Central memory CD8-positive, alpha-beta T cell (primary cell): Measurements from ENCODE around the gene TRIM44.
"Not testable (repeated sequence)": the region's sequence is repeated elsewhere in the genome, so short reads cannot be mapped to it uniquely, and the experiment has no call there.

Experiments
- ATAC-seq: fragments of 150-1000 bp; cut with Tn5 transposase; replicated peaks from 2 replicates; pipeline ENCODE4 v1.10.0; 2022; ENCODE audit warnings: mild to moderate bottlenecking, moderate FRiP score, moderate number of reproducible peaks; ENCODE audit not compliant: poor library complexity, severe bottlenecking; ENCODE audit errors: extremely low read depth
- DNase-seq, 2 donors: peaks; one replicate each; pipeline ENCODE4 v3.0.0; 2021; ENCODE audit warnings: low spot score in 2 of 2
- H3K27ac Mint-ChIP-seq: one replicate; pipeline ENCODE4 v1.8.0; 2022; ENCODE audit warnings: low read depth, mild to moderate bottlenecking, moderate library complexity, mixed read lengths
- H3K27me3 Mint-ChIP-seq: one replicate; pipeline ENCODE4 v1.8.0; 2022; ENCODE audit warnings: mixed read lengths
- H3K36me3 Mint-ChIP-seq: one replicate; pipeline ENCODE4 v1.8.0; 2022; ENCODE audit warnings: mild to moderate bottlenecking, moderate library complexity, mixed read lengths; ENCODE audit not compliant: insufficient read depth
- H3K4me1 Mint-ChIP-seq: one replicate; pipeline ENCODE4 v1.8.0; 2022; ENCODE audit warnings: mixed read lengths
- H3K4me3 Mint-ChIP-seq: one replicate; pipeline ENCODE4 v1.8.0; 2022; ENCODE audit warnings: mild to moderate bottlenecking, moderate library complexity, mixed read lengths
- H3K9me3 Mint-ChIP-seq: one replicate; pipeline ENCODE4 v1.8.0; 2022; ENCODE audit warnings: mixed read lengths

The TRIM44 gene

GRCh38 chr11:35814720-35815305, 152.2 kb downstream of the TRIM44 start:
- DNase-seq (no peak), ATAC-seq (no peak)
- Mint-ChIP-seq H3K27ac (no peak overlapping the region), H3K27me3 (no peaks in the 10 kb centered on the region), H3K4me1 (no peaks in the 10 kb centered on the region), H3K4me3 (no peak overlapping the region), H3K36me3 (peaks cover 6% of the 10 kb centered on the region), H3K9me3 (no peaks in the 10 kb centered on the region)

GRCh38 chr11:35815556-35816315, 153.2 kb downstream of the TRIM44 start:
- H3K27me3 Mint-ChIP-seq: no peaks in the 10 kb centered on the region
- H3K9me3 Mint-ChIP-seq: no peaks in the 10 kb centered on the region
- H3K27ac Mint-ChIP-seq: no peak overlapping the region
- ATAC-seq (no peak), DNase-seq (no peak)
- no peak overlapping the region for H3K4me3 Mint-ChIP-seq
- H3K36me3 Mint-ChIP-seq: peaks cover 6% of the 10 kb centered on the region
- no peaks in the 10 kb centered on the region for H3K4me1 Mint-ChIP-seq

- Mint-ChIP-seq H3K27me3 (peaks cover 10% of the 10 kb centered on the region), H3K27ac (no peak overlapping the region), H3K36me3 (peaks cover 5% of the 10 kb centered on the region), H3K9me3 (no peaks in the 10 kb centered on the region), H3K4me1 (peaks cover 5% of the 10 kb centered on the region), H3K4me3 (no peak overlapping the region)
- DNase-seq (no peak), ATAC-seq (no peak)
These were observed 158.0 kb downstream of the TRIM44 start for GRCh38 chr11:35820614-35821013.

GRCh38 chr11:35822815-35823495, 160.4 kb downstream of the TRIM44 start:
- Mint-ChIP-seq H3K4me1 (peaks cover 5% of the 10 kb centered on the region), H3K36me3 (peaks cover 3% of the 10 kb centered on the region), H3K27ac (no peak overlapping the region), H3K27me3 (peaks cover 23% of the 10 kb centered on the region), H3K9me3 (no peaks in the 10 kb centered on the region), H3K4me3 (no peak overlapping the region)
- ATAC-seq: no peak
- DNase-seq: no peak

DNA sequence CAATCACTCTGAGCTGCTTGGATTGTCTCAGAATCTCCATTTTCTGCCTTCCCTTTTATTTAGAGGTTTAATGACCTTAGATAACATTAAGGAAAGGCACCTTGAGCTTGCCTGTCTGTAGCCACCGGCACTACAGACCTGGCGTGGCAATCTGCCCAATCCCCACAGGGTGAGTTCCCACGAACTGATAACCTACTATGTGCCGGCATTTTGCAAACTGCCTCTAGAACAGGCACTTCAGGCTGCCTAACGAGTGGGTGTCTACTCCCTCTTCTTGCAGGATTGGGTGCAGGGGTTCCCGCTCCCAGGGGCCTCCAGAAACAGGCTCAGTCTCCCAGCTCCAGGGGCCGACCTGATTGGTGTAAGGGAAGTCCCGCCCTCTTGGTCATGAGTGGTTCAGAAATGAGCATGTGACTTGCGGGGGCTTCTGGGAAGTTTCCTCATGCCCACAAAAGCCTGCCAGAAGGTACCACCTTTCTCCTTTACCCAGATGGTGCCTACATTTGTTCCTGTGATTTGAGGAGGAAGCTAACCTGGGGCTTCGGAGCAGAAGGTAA, 161.2 kb downstream of the TRIM44 start:
- peaks cover 5% of the 10 kb centered on the region for H3K4me1 Mint-ChIP-seq
- H3K9me3 Mint-ChIP-seq: no peaks in the 10 kb centered on the region
- H3K36me3 Mint-ChIP-seq: peaks cover 3% of the 10 kb centered on the region
- ATAC-seq (no peak), DNase-seq (no peak)
- no peak overlapping the region for H3K27ac Mint-ChIP-seq
- H3K4me3 Mint-ChIP-seq: no peak overlapping the region
- H3K27me3 Mint-ChIP-seq: peaks cover 31% of the 10 kb centered on the region

GRCh38 chr11:35825386-35825785, 162.8 kb downstream of the TRIM44 start:
- H3K27ac Mint-ChIP-seq: no peak overlapping the region
- ATAC-seq: no peak
- H3K9me3 Mint-ChIP-seq: no peaks in the 10 kb centered on the region
- DNase-seq: no peak
- peaks cover 5% of the 10 kb centered on the region for H3K4me1 Mint-ChIP-seq
- H3K4me3 Mint-ChIP-seq: no peak overlapping the region
- H3K27me3 Mint-ChIP-seq: peaks cover 47% of the 10 kb centered on the region
- H3K36me3 Mint-ChIP-seq: peaks cover 3% of the 10 kb centered on the region

- no peak overlapping the region for H3K4me3 Mint-ChIP-seq
- H3K27ac Mint-ChIP-seq: no peak overlapping the region
- ATAC-seq (no peak), DNase-seq (no peak)
- peaks cover 50% of the 10 kb centered on the region for H3K27me3 Mint-ChIP-seq
- peaks cover 5% of the 10 kb centered on the region for H3K4me1 Mint-ChIP-seq
- H3K9me3 Mint-ChIP-seq: no peaks in the 10 kb centered on the region
- peaks cover 2% of the 10 kb centered on the region for H3K36me3 Mint-ChIP-seq
These were observed 163.4 kb downstream of the TRIM44 start for GRCh38 chr11:35826006-35826405.

GRCh38 chr11:35826949-35827348, 164.4 kb downstream of the TRIM44 start:
- Mint-ChIP-seq H3K4me3 (no peak overlapping the region), H3K27me3 (peaks cover 50% of the 10 kb centered on the region), H3K36me3 (peaks cover 2% of the 10 kb centered on the region), H3K4me1 (peaks cover 3% of the 10 kb centered on the region), H3K27ac (no peak overlapping the region), H3K9me3 (no peaks in the 10 kb centered on the region)
- ATAC-seq: no peak
- DNase-seq: no peak

DNA sequence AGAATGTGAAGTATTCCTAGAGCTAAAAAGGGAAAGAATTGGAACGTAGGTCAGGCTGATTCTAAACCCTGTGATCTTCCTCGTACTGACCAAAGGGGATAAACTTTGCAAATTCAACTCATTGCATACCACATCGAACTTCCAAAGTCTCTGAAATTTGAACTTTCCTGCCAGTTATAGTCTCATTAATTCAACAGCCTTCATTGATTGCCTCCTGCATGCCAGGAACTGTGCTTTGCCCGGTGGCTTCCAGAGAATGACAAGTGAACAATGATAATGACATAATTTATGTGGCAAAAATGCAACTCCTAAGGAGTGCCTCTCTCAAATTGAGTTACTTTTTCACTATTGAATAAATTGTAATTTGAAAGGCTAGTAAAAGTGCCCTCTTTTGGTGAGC, 173.6 kb downstream of the TRIM44 start:
- H3K27me3 Mint-ChIP-seq: peaks cover 29% of the 10 kb centered on the region
- no peaks in the 10 kb centered on the region for H3K9me3 Mint-ChIP-seq

DNA sequence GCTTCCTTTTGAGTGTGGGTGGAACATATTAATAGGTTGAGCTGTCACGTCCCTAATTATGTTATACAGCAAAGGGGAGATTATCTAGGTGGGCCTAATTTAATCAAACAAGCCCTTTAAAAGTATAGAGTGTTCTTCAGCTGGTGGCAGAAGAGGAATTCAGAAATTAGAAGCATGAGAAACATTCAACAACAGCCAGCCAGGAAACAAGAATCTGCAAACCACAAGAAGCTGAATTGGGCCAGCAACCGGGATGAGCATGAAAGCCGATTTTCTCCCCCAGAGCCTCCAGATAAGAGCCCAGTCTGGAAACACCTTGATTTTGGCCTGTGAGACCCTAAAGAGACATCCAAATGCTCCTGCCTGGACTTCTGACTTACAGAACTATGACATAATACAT, 175.5 kb downstream of the TRIM44 start:
- Mint-ChIP-seq H3K4me3 (no peak overlapping the region), H3K27me3 (peaks cover 47% of the 10 kb centered on the region), H3K9me3 (no peaks in the 10 kb centered on the region), H3K27ac (no peak overlapping the region), H3K36me3 (peaks cover 3% of the 10 kb centered on the region), H3K4me1 (no peaks in the 10 kb centered on the region)
- DNase-seq (no peak), ATAC-seq (no peak)

More for the DNA sequence above, 173.6 kb downstream of the TRIM44 start:
- no peak overlapping the region for H3K27ac Mint-ChIP-seq
- no peaks in the 10 kb centered on the region for H3K4me1 Mint-ChIP-seq
- H3K36me3 Mint-ChIP-seq: peaks cover 3% of the 10 kb centered on the region
- no peak overlapping the region for H3K4me3 Mint-ChIP-seq
- DNase-seq: no peak
- ATAC-seq: no peak

DNA sequence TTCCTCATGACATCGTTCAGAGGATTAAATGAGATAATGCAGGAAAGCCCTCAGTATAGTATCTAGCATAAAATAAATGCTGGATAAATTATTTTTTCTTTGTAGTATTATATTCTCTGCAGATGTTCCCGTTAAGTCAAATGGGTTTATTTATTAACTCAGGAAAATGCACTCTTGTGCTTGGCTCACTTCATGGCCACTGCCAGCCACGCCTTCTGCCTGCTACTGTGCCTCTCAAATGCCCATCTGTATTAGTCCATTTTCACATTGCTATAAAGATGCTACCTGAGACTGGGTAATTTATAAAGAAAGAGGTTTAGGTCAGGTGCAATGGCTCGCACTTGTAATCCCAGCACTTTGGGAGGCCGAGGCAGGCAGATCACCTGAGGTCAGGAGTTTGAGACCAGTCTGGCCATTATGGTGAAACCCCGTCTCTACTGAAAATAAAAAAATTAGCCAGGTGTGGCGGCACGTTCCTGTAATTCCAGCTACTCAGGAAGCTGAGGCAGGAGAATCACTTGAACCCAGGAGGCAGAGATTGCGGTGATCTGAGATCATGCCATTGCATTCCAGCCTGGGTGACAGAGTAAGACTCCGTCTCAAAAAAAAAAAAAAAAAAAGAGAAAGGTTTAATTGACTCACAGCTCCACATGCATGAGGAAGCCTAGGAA, 176.3 kb downstream of the TRIM44 start:
- not testable (repeated sequence) for H3K4me3 Mint-ChIP-seq, H3K27ac Mint-ChIP-seq, DNase-seq, ATAC-seq, H3K36me3 Mint-ChIP-seq, H3K4me1 Mint-ChIP-seq, H3K9me3 Mint-ChIP-seq
- H3K27me3 Mint-ChIP-seq: peaks cover 54% of the 10 kb centered on the region

DNA sequence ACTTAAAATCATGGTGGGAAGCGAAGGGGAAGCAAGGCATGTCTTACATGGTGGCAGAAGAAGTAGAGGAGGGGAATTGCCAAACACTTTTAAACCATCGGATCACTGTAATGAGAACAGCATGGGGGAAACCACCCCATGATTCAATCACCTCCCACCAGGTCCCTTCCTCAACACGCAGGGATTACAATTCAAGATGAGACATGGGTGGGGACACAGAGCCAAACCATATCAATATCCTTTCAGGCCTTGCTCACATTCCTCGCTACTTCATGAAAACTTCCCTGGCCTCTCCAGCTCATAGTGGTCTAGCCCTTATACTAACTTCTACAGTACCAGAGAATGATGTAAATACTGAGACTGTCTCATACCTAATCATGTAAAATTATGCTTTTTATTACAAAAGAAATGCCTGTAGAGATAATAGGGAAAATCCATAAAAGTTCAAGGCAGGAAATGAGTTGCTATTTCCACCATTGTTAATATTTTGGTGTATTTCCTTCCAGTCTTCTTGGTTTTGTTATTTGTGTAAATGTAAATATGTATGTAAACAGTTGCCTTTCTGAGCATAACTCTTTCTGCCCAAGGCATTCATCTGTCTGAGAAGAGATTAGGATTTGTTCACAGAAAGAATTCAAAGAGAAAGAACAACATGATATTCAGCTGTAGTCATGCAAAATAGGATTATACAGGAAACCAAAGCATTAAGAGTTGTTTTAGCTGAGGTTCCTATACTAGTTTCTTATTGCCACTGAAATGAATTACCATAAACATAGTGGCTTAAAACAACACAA, 177.0 kb downstream of the TRIM44 start:
- DNase-seq (no peak), ATAC-seq (no peak)
- peaks cover 3% of the 10 kb centered on the region for H3K36me3 Mint-ChIP-seq
- no peaks in the 10 kb centered on the region for H3K9me3 Mint-ChIP-seq
- H3K4me3 Mint-ChIP-seq: no peak overlapping the region
- no peaks in the 10 kb centered on the region for H3K4me1 Mint-ChIP-seq
- H3K27ac Mint-ChIP-seq: no peak overlapping the region
- peaks cover 62% of the 10 kb centered on the region for H3K27me3 Mint-ChIP-seq
